ENCODE measurements around the gene ST7L. TPM values are rescaled to one million over a fixed set of nuclear protein-coding genes. Genes with fewer than 3 reads are reported as not detected.

Gene ST7L
- total RNA-seq, 6 donors from 2014 or later, result 14.4 to 33.9 (median 16.1) TPM

GRCh38 chr1:112509660-112510178, 109.2 kb downstream of the ST7L start:
- peaks cover 16 to 40% (median 21%) of the 10 kb centered on the region in 4 donors for H3K4me1 ChIP-seq
- DNase-seq, result no peak
- H3K9me3 ChIP-seq, result no peaks in the 10 kb centered on the region
- TF ChIP-seq POLR2A (IDR thresholded peaks at IDR 0.05), result no peak
- no peak for TF ChIP-seq CTCF (IDR thresholded peaks at IDR 0.05)
- TF ChIP-seq EP300 (IDR thresholded peaks at IDR 0.05), result no peak
- peak overlapping the region in 1 of 4 donors; percentile 61 for H3K27ac ChIP-seq
- WGBS, 2 donors, result 67 to 68% methylated on average over 7 to 16 of the region's 16 CpGs
- no peak for ATAC-seq (ENCODE audit: low FRiP score in 2 of 2)
- peaks cover 0 to 21% (median 2%) of the 10 kb centered on the region in 4 donors for H3K27me3 ChIP-seq
- no peaks in the 10 kb centered on the region for H3K36me3 ChIP-seq
- peak overlapping the region in 3 of 4 donors; percentile 51 to 62 (median 61) for H3K4me3 ChIP-seq

- peak in 1 of 2 donors; percentile 40 for ATAC-seq (ENCODE audit: low FRiP score in 2 of 2)
- 42 to 48% methylated on average over 18 to 20 of the region's 66 CpGs for WGBS, 2 donors
Measured at GRCh38 chr1:112509005-112509659, 109.8 kb downstream of the ST7L start.

GRCh38 chr1:112508278-112509004, 110.5 kb downstream of the ST7L start, which contains the start of gene WNT2B:
WNT2B (plus strand) TSS chr1:112508965; CDS start chr1:112509263, 298 bp downstream.
- no peaks in the 10 kb centered on the region for H3K9me3 ChIP-seq
- H3K4me1 ChIP-seq, result peaks cover 16 to 36% (median 20%) of the 10 kb centered on the region in 4 donors
- peak in 1 of 2 donors; percentile 90 for DNase-seq
- 1% methylated on average over 31 to 51 of the region's 69 CpGs for whole genome bisulfite sequencing, 2 donors
- TF ChIP-seq POLR2AphosphoS5 (IDR thresholded peaks at IDR 0.05) (no peak), CTCF (IDR thresholded peaks at IDR 0.05) (peak in 1 of 6 experiments; percentile 37), EP300 (IDR thresholded peaks at IDR 0.05) (no peak)
- H3K27me3 ChIP-seq, result peaks cover 0 to 21% (median 2%) of the 10 kb centered on the region in 4 donors
- peak within 1 kb of the TSS in 3 of 4 donors; percentile 18 to 77 (median 61) for H3K27ac ChIP-seq
- H3K4me3 ChIP-seq, result peak within 1 kb of the TSS; percentile 37 to 62 (median 56)
- H3K36me3 ChIP-seq, result no peaks in the 10 kb centered on the region
- ATAC-seq (ENCODE audit: low FRiP score in 2 of 2), result peak in 1 of 2 donors; percentile 76

More at GRCh38 chr1:112509005-112509659, 109.8 kb downstream of the ST7L start:
- Histone ChIP-seq H3K4me1 (peaks cover 16 to 40% (median 21%) of the 10 kb centered on the region in 4 donors), H3K27ac (peak overlapping the region in 3 of 4 donors; percentile 18 to 77 (median 61)), H3K4me3 (peak overlapping the region; percentile 37 to 62 (median 56)), H3K9me3 (no peaks in the 10 kb centered on the region), H3K36me3 (no peaks in the 10 kb centered on the region), H3K27me3 (peaks cover 0 to 21% (median 2%) of the 10 kb centered on the region in 4 donors)
- DNase-seq, result peak; percentile 29 to 90
- TF ChIP-seq CTCF (IDR thresholded peaks at IDR 0.05), result no peak
- TF ChIP-seq POLR2A (IDR thresholded peaks at IDR 0.05), result no peak
- TF ChIP-seq EP300 (IDR thresholded peaks at IDR 0.05), result no peak
- TF ChIP-seq POLR2AphosphoS5 (IDR thresholded peaks at IDR 0.05), result no peak

- Histone ChIP-seq H3K9me3 (no peaks in the 10 kb centered on the region), H3K4me3 (peak overlapping the region; percentile 23 to 62 (median 56)), H3K36me3 (no peaks in the 10 kb centered on the region), H3K4me1 (peaks cover 16 to 31% (median 19%) of the 10 kb centered on the region in 4 donors), H3K27me3 (peaks cover 0 to 21% (median 2%) of the 10 kb centered on the region in 4 donors), H3K27ac (no peak overlapping the region)
- WGBS, 2 donors, result 0 to 1% methylated on average over 9 to 12 of the region's 15 CpGs
- peak in 1 of 2 donors; percentile 35 for ATAC-seq (ENCODE audit: low FRiP score in 2 of 2)
- peak in 1 of 2 donors; percentile 49 for DNase-seq
- no peak for TF ChIP-seq POLR2A (IDR thresholded peaks at IDR 0.05)
- TF ChIP-seq POLR2AphosphoS5 (IDR thresholded peaks at IDR 0.05), result no peak
Measured at GRCh38 chr1:112507921-112508277, 111.0 kb downstream of the ST7L start.

GRCh38 chr1:112507336-112507735, 111.6 kb downstream of the ST7L start:
- no peaks in the 10 kb centered on the region for H3K36me3 ChIP-seq
- ATAC-seq (ENCODE audit: low FRiP score in 2 of 2) (no peak), DNase-seq (peak in 1 of 2 donors; percentile 23)
- H3K4me3 ChIP-seq, result no peak overlapping the region
- WGBS, 2 donors, result 82 to 87% methylated on average over 8 to 9 of the region's 9 CpGs
- H3K4me1 ChIP-seq, result peaks cover 14 to 30% (median 21%) of the 10 kb centered on the region in 4 donors
- H3K27me3 ChIP-seq, result peaks cover 0 to 23% (median 2%) of the 10 kb centered on the region in 4 donors
- TF ChIP-seq EP300 (IDR thresholded peaks at IDR 0.05) (no peak), CTCF (IDR thresholded peaks at IDR 0.05) (no peak), POLR2A (IDR thresholded peaks at IDR 0.05) (no peak), POLR2AphosphoS5 (IDR thresholded peaks at IDR 0.05) (no peak)
- no peaks in the 10 kb centered on the region for H3K9me3 ChIP-seq
- H3K27ac ChIP-seq, result no peak overlapping the region

Data from upper lobe of left lung (tissue), 6 donors.